HAP-1 (cell line): ENCODE results near the gene MMP10.

Experiments
- DNase-seq, 2 experiments: peaks; one replicate each; pipeline ENCODE4 v3.0.0-alpha.2; 2016 to 2020; ENCODE audit warnings: low spot score in 2 of 2
- H3K27me3 ChIP-seq: fragments of 250-450 bp; sonication (Bioruptor Pico); 2 replicates; pipeline ENCODE4 v1.5.1; 2020; ENCODE audit warnings: low read depth, mild to moderate bottlenecking, moderate library complexity
- H3K36me3 ChIP-seq: fragments of 250-450 bp; sonication (Bioruptor Pico); replicated peaks from 2 replicates; pipeline ENCODE4 v1.5.1; 2020; ENCODE audit warnings: mild to moderate bottlenecking
- H3K4me1 ChIP-seq: fragments of 250-450 bp; sonication (Bioruptor Pico); 2 replicates; pipeline ENCODE4 v1.5.1; 2020; ENCODE audit warnings: mild to moderate bottlenecking
- H3K4me3 ChIP-seq: fragments of 250-450 bp; sonication (Bioruptor Pico); 2 replicates; pipeline ENCODE4 v1.5.1; 2020; ENCODE audit warnings: mild to moderate bottlenecking, moderate library complexity
- H3K9me3 ChIP-seq: fragments of 250-450 bp; sonication (Bioruptor Pico); 2 replicates; pipeline ENCODE4 v1.5.1; 2020; ENCODE audit warnings: mild to moderate bottlenecking, moderate library complexity
- in situ Hi-C: fragments of 300-500 bp; cut with MboI; formaldehyde crosslinking; loops from 3 replicates; pipeline ENCODE4 v1.14.3; 2020; ENCODE audit warnings: low sequenced_read_pairs, inconsistent platforms, mixed read lengths

Gene MMP10

GRCh38 chr11:102780491-102780918 lies at the start of gene MMP10:
Gene MMP10, minus strand, starts transcription at chr11:102780628. Its CDS starts 37 bp downstream, at chr11:102780591.
- Histone ChIP-seq H3K36me3 (no peaks in the 10 kb centered on the region), H3K9me3 (no peaks in the 10 kb centered on the region), H3K27me3 (peaks cover 4% of the 10 kb centered on the region; the same call in 1 of the 2 replicates), H3K4me1 (no peaks in the 10 kb centered on the region), H3K4me3 (no peak within 1 kb of the TSS)
- in situ Hi-C loops: no loop called here
- DNase-seq: peak in 1 of 2 experiments; percentile 16

GRCh38 chr11:102829316-102830000 lies 49.0 kb upstream of the MMP10 start:
- in situ Hi-C loops: no loop called here
- Histone ChIP-seq H3K9me3 (no peaks in the 10 kb centered on the region), H3K36me3 (no peaks in the 10 kb centered on the region), H3K4me1 (no peaks in the 10 kb centered on the region), H3K4me3 (no peak overlapping the region), H3K27me3 (0 out of 2 replicates have a peak, but pooled peaks cover 6% of the 10 kb centered on the region)
- no peak for DNase-seq

- no peak for DNase-seq
- Histone ChIP-seq H3K36me3 (no peaks in the 10 kb centered on the region), H3K27me3 (no peaks in the 10 kb centered on the region), H3K4me3 (no peak overlapping the region), H3K4me1 (no peaks in the 10 kb centered on the region), H3K9me3 (no peaks in the 10 kb centered on the region)
- in situ Hi-C loops: no loop called here
Observed at GRCh38 chr11:102824556-102824955, 44.1 kb upstream of the MMP10 start.

- Histone ChIP-seq H3K9me3 (no peaks in the 10 kb centered on the region), H3K4me3 (no peak overlapping the region), H3K4me1 (no peaks in the 10 kb centered on the region), H3K36me3 (no peaks in the 10 kb centered on the region), H3K27me3 (no peaks in the 10 kb centered on the region)
- in situ Hi-C loops: no loop called here
- DNase-seq: no peak
Observed at GRCh38 chr11:102819491-102819890, 39.1 kb upstream of the MMP10 start.

GRCh38 chr11:102813484-102813883 lies 33.1 kb upstream of the MMP10 start:
- H3K4me3 ChIP-seq: no peak overlapping the region
- DNase-seq: no peak
- in situ Hi-C loops: no loop called here
- H3K4me1 ChIP-seq: no peaks in the 10 kb centered on the region
- H3K27me3 ChIP-seq: peaks cover 3% of the 10 kb centered on the region; the same call in 1 of the 2 replicates
- H3K36me3 ChIP-seq: no peaks in the 10 kb centered on the region
- no peaks in the 10 kb centered on the region for H3K9me3 ChIP-seq

GRCh38 chr11:102812188-102812587 lies 31.8 kb upstream of the MMP10 start:
- H3K4me3 ChIP-seq: no peak overlapping the region
- H3K4me1 ChIP-seq: no peaks in the 10 kb centered on the region
- no peaks in the 10 kb centered on the region for H3K9me3 ChIP-seq
- H3K36me3 ChIP-seq: no peaks in the 10 kb centered on the region
- peaks cover 3% of the 10 kb centered on the region; the same call in 1 of the 2 replicates for H3K27me3 ChIP-seq
- DNase-seq: no peak
- in situ Hi-C loops: no loop called here

GRCh38 chr11:102810950-102811660 lies 30.7 kb upstream of the MMP10 start:
- H3K9me3 ChIP-seq: no peaks in the 10 kb centered on the region
- DNase-seq: no peak
- H3K4me3 ChIP-seq: no peak overlapping the region
- no peaks in the 10 kb centered on the region for H3K4me1 ChIP-seq
- peaks cover 3% of the 10 kb centered on the region; the same call in 1 of the 2 replicates for H3K27me3 ChIP-seq
- no peaks in the 10 kb centered on the region for H3K36me3 ChIP-seq
- in situ Hi-C loops: no loop called here

GRCh38 chr11:102809971-102810370 lies 29.5 kb upstream of the MMP10 start:
- DNase-seq: no peak
- peaks cover 5% of the 10 kb centered on the region; the same call in 1 of the 2 replicates for H3K27me3 ChIP-seq
- in situ Hi-C loops: no loop called here
- no peaks in the 10 kb centered on the region for H3K4me1 ChIP-seq
- no peak overlapping the region for H3K4me3 ChIP-seq
- no peaks in the 10 kb centered on the region for H3K36me3 ChIP-seq
- H3K9me3 ChIP-seq: no peaks in the 10 kb centered on the region

- Histone ChIP-seq H3K9me3 (no peaks in the 10 kb centered on the region), H3K4me3 (no peak overlapping the region), H3K27me3 (peaks cover 5% of the 10 kb centered on the region; the same call in 1 of the 2 replicates), H3K36me3 (no peaks in the 10 kb centered on the region), H3K4me1 (no peaks in the 10 kb centered on the region)
- in situ Hi-C loops: no loop called here
- DNase-seq: peak; percentile 40 to 68
Observed at GRCh38 chr11:102807921-102808320, 27.5 kb upstream of the MMP10 start.

GRCh38 chr11:102806296-102806695 lies 25.9 kb upstream of the MMP10 start:
- DNase-seq: no peak
- Histone ChIP-seq H3K4me3 (no peak overlapping the region), H3K36me3 (no peaks in the 10 kb centered on the region), H3K4me1 (no peaks in the 10 kb centered on the region), H3K9me3 (no peaks in the 10 kb centered on the region), H3K27me3 (peaks cover 2% of the 10 kb centered on the region; the same call in 1 of the 2 replicates)
- in situ Hi-C loops: no loop called here

GRCh38 chr11:102802341-102802740 lies 21.9 kb upstream of the MMP10 start:
- Histone ChIP-seq H3K4me1 (no peaks in the 10 kb centered on the region), H3K27me3 (peaks cover 5% of the 10 kb centered on the region; the same call in 1 of the 2 replicates), H3K4me3 (no peak overlapping the region), H3K9me3 (no peaks in the 10 kb centered on the region), H3K36me3 (no peaks in the 10 kb centered on the region)
- in situ Hi-C loops: no loop called here
- DNase-seq: no peak

- DNase-seq: no peak
- Histone ChIP-seq H3K4me1 (no peaks in the 10 kb centered on the region), H3K36me3 (no peaks in the 10 kb centered on the region), H3K4me3 (no peak overlapping the region), H3K27me3 (peaks cover 6% of the 10 kb centered on the region; the same call in 1 of the 2 replicates), H3K9me3 (no peaks in the 10 kb centered on the region)
- in situ Hi-C loops: no loop called here
Observed at GRCh38 chr11:102800767-102801166, 20.3 kb upstream of the MMP10 start.

GRCh38 chr11:102799681-102800340 lies 19.4 kb upstream of the MMP10 start:
- Histone ChIP-seq H3K9me3 (no peaks in the 10 kb centered on the region), H3K27me3 (peaks cover 4% of the 10 kb centered on the region; the same call in 1 of the 2 replicates), H3K36me3 (no peaks in the 10 kb centered on the region), H3K4me1 (no peaks in the 10 kb centered on the region), H3K4me3 (no peak overlapping the region)
- DNase-seq: no peak
- in situ Hi-C loops: no loop called here
